HFFc6 (cell line): ENCODE results near the gene ACAT1. TPM values are rescaled to one million over a fixed set of nuclear protein-coding genes. Genes with fewer than 3 reads are reported as not detected.

Experiments used
- DNase-seq: peaks from one replicate; pipeline ENCODE4 v3.0.0-alpha.2; 2018
- H3K27ac Mint-ChIP-seq: 2 replicates; pipeline ENCODE4 v1.8.0; 2020; ENCODE audit warnings: mild to moderate bottlenecking, mixed read lengths
- H3K27me3 Mint-ChIP-seq: 2 replicates; pipeline ENCODE4 v1.8.0; 2021; ENCODE audit warnings: mild to moderate bottlenecking, moderate library complexity, mixed read lengths; ENCODE audit not compliant: insufficient read depth
- H3K36me3 Mint-ChIP-seq: 2 replicates; pipeline ENCODE4 v1.8.0; 2021; ENCODE audit warnings: low read depth, mixed read lengths
- H3K4me1 Mint-ChIP-seq: 2 replicates; pipeline ENCODE4 v1.8.0; 2020; ENCODE audit warnings: low read depth, mixed read lengths
- H3K4me3 Mint-ChIP-seq: 2 replicates; pipeline ENCODE4 v1.8.0; 2020; ENCODE audit warnings: mild to moderate bottlenecking, moderate library complexity, mixed read lengths
- H3K9me3 Mint-ChIP-seq: 2 replicates; pipeline ENCODE4 v1.8.0; 2020; ENCODE audit warnings: mild to moderate bottlenecking, mixed read lengths
- total RNA-seq, 6 experiments: library from RNA; stranded (reverse); fragmentation: NEBNext Ultra II Directional; extraction: Animal tissue kit (Norgen Biotek cat#: 25700); gene quantifications; 2 replicates in 1 of 6; 3 replicates in 5 of 6; pipeline ENCODE4 v1.2.3, GENCODE V29; 2021
- TF ChIP-seq, protein P1 (sequence below): fragments of 200-600 bp; sonication (generic); IDR thresholded peaks from 2 replicates; pipeline ENCODE4 v1.5.0; 2021; ENCODE audit warnings: antibody characterized with exemption, mild to moderate bottlenecking

ACAT1 gene
- total RNA-seq, 6 experiments from 2014 or later, result 60.0 to 67.4 (median 64.4) TPM

- Mint-ChIP-seq H3K27me3 (no peaks in the 10 kb centered on the region; the same call in 1 of the 2 replicates), H3K36me3 (peaks cover 16% of the 10 kb centered on the region), H3K9me3 (no peaks in the 10 kb centered on the region), H3K27ac (peak overlapping the region; percentile 36), H3K4me3 (no peak overlapping the region), H3K4me1 (peaks cover 12% of the 10 kb centered on the region)
- TF ChIP-seq, protein P1, sequence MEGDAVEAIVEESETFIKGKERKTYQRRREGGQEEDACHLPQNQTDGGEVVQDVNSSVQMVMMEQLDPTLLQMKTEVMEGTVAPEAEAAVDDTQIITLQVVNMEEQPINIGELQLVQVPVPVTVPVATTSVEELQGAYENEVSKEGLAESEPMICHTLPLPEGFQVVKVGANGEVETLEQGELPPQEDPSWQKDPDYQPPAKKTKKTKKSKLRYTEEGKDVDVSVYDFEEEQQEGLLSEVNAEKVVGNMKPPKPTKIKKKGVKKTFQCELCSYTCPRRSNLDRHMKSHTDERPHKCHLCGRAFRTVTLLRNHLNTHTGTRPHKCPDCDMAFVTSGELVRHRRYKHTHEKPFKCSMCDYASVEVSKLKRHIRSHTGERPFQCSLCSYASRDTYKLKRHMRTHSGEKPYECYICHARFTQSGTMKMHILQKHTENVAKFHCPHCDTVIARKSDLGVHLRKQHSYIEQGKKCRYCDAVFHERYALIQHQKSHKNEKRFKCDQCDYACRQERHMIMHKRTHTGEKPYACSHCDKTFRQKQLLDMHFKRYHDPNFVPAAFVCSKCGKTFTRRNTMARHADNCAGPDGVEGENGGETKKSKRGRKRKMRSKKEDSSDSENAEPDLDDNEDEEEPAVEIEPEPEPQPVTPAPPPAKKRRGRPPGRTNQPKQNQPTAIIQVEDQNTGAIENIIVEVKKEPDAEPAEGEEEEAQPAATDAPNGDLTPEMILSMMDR, result peak; percentile 65
- DNase-seq, result peak; percentile 54
Observed at GRCh38 chr11:108135845-108136544, 14.6 kb downstream of the ACAT1 start.

- peaks cover 14% of the 10 kb centered on the region for H3K36me3 Mint-ChIP-seq
- peak overlapping the region; percentile 16; the same call in 1 of the 2 replicates for H3K27ac Mint-ChIP-seq
- H3K4me3 Mint-ChIP-seq, result no peak overlapping the region
- no peak for DNase-seq
- H3K27me3 Mint-ChIP-seq, result no peaks in the 10 kb centered on the region; the same call in 1 of the 2 replicates
- TF ChIP-seq, protein P1, result no peak
- H3K9me3 Mint-ChIP-seq, result no peaks in the 10 kb centered on the region
- peaks cover 9% of the 10 kb centered on the region for H3K4me1 Mint-ChIP-seq
Observed at GRCh38 chr11:108137212-108137611, 15.8 kb downstream of the ACAT1 start.

GRCh38 chr11:108142304-108142703, 20.9 kb downstream of the ACAT1 start:
- H3K4me1 Mint-ChIP-seq, result no peaks in the 10 kb centered on the region; the same call in 1 of the 2 replicates
- H3K36me3 Mint-ChIP-seq, result peaks cover 42% of the 10 kb centered on the region
- TF ChIP-seq, protein P1, result no peak
- DNase-seq, result no peak
- H3K4me3 Mint-ChIP-seq, result no peak overlapping the region
- H3K9me3 Mint-ChIP-seq, result no peaks in the 10 kb centered on the region
- H3K27me3 Mint-ChIP-seq, result no peaks in the 10 kb centered on the region; the same call in 1 of the 2 replicates
- H3K27ac Mint-ChIP-seq, result no peak overlapping the region

DNA sequence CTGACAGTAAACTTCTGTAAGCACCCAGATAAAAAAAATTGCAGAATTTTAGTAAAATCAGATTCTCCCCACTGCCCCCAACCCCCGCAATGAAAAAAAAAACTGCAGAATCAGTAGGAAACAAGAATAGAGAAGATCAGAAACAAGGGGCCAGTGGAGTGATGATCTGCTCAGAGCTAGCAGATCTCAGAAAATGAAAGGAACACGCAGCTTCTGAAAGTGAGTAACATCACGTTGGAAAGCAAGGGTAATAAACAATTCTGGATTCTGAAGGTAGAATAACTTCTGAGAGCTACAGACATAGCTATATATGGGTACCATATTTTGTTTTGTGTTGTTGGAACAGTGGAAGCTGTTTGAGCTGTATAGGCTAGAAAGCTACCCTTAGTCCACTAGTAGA, 23.2 kb downstream of the ACAT1 start:
- Mint-ChIP-seq H3K27me3 (no peaks in the 10 kb centered on the region; the same call in 1 of the 2 replicates), H3K9me3 (no peaks in the 10 kb centered on the region), H3K4me1 (no peaks in the 10 kb centered on the region), H3K36me3 (peaks cover 44% of the 10 kb centered on the region), H3K27ac (no peak overlapping the region), H3K4me3 (no peak overlapping the region)
- TF ChIP-seq, protein P1, result no peak
- no peak for DNase-seq

GRCh38 chr11:108147150-108147549, 25.8 kb downstream of the ACAT1 start:
- no peak overlapping the region for H3K4me3 Mint-ChIP-seq
- no peaks in the 10 kb centered on the region for H3K4me1 Mint-ChIP-seq
- TF ChIP-seq, protein P1, result no peak
- H3K9me3 Mint-ChIP-seq, result no peaks in the 10 kb centered on the region
- DNase-seq, result no peak
- H3K36me3 Mint-ChIP-seq, result peaks cover 44% of the 10 kb centered on the region
- H3K27me3 Mint-ChIP-seq, result no peaks in the 10 kb centered on the region; the same call in 1 of the 2 replicates
- no peak overlapping the region for H3K27ac Mint-ChIP-seq
